GM20431 (cell line): ENCODE data around the gene CNTNAP1.

Experiments
- in situ Hi-C: fragments of 300-500 bp; cut with MseI, MboI; formaldehyde crosslinking; loops from one replicate; pipeline ENCODE4 v1.15.0; 2020; ENCODE audit warnings: low sequenced_read_pairs; ENCODE audit not compliant: unreplicated experiment

Gene CNTNAP1

DNA sequence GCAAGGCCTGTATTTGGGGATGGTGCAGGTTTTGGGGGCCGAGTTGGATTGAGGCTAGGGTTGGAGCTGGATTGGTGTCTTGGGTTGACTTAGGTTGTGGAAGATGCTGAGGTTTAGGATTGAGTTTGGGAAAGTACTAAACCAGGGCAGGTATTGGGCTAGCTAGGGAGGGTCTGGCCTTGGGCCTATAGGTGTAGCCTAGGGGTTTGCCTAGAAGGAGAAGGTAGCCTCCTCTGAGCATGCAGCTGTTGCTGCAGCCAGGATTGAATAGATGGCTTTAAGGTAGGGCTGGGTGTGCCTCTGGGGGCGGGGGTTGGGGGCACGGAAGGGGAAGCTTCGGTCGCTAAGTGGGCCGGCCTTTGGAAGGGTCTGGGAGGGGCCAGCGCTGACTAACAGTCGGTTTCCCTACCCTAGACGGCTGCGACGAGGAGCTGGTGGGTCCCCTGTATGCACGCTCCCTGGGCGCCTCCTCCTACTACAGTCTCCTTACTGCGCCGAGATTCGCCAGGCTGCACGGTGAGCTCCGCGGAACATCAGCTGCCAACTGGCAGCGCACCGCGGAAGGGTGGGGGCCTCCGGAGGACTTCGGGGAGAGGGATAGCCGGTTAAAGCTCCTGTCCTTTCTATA, 1.2 kb downstream of the CNTNAP1 start:
- in situ Hi-C loops, result loop anchor here (10.0 kb wide), 1 partner anchor 109 kb away; the partner anchor contains the start of gene PSMC3IP

DNA sequence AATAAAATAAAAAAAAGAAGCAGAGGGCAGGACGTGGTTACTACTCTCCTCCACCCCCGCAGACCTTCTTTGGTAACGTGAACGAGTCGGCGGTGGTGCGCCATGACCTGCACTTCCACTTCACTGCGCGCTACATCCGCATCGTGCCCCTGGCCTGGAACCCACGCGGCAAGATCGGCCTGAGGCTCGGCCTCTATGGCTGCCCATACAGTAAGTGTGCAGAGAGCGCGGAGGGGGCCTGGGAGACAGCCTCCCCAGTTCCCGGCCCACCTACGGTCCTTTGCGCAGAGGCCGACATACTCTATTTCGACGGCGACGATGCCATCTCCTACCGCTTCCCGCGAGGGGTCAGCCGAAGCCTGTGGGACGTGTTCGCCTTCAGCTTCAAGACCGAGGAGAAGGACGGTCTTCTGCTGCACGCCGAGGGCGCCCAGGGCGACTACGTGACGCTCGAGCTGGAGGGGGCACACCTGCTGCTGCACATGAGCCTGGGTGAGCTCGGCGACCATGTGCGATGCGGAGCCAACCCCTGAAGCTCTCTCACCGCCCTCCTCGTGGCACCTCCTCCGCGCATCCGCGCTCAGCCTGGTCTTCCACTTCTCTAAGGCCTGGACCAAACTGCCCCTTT, 2.7 kb downstream of the CNTNAP1 start:
- in situ Hi-C loops, result loop anchor here (10.0 kb wide), 1 partner anchor 110 kb away; the partner anchor contains the start of gene PSMC3IP

- in situ Hi-C loops, result loop anchor here (10.0 kb wide), 1 partner anchor 111 kb away; the partner anchor contains the start of gene PSMC3IP
Observed at GRCh38 chr17:42685831-42686230, 3.5 kb downstream of the CNTNAP1 start.

DNA sequence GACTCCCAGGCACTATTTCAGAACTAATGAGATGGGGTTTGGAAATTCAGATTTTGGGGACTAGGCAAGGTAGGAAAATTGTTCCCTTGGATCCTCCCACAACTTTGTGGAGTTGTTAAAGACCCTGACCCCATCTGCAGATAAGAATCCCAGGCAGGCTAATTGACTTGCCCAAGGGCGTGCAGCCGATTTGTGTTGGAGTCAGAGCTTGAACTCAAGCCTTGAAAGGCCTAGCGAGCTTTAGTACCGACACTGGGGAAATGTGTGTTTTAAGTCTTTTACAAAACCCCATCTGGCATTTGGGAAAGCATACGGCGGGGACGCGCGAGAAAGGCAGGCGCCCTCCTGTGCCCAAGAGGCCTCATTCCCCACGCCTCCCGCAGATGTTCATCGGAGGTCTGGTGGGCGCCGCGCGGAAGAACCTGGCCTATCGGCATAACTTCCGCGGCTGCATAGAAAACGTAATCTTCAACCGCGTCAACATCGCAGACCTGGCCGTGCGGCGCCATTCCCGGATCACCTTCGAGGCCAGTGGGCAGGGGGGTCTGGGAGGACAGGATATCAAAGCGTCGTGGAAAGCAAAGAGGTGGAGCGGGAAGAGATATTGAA, 4.3 kb downstream of the CNTNAP1 start:
- in situ Hi-C loops, result loop anchor here (10.0 kb wide), 1 partner anchor 112 kb away; the partner anchor contains the start of gene PSMC3IP

DNA sequence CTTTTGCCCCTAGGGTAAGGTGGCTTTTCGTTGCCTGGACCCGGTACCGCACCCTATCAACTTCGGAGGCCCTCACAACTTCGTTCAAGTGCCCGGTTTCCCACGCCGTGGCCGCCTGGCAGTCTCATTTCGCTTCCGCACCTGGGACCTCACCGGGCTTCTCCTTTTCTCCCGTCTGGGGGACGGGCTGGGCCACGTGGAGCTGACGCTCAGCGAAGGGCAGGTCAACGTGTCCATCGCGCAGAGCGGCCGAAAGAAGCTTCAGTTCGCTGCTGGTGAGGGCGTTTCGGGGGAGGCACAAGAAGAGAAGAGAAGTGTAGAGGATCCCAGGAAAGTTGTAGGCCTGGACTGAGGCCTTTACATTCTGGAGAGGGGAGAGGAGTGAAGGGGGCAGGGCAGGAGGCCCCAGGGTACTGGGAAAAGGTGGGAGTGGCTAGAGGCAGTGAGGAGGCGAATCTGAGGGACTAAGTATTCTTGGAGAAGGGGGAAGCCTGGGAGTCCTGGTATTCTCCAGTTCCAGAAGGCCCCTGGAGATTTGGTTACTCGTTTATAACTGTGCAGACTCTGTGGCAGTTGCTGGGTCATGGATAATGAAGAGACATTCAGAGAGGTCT, 5.5 kb downstream of the CNTNAP1 start:
- in situ Hi-C loops, result loop anchor here (10.0 kb wide), 1 partner anchor 113 kb away; the partner anchor contains the start of gene PSMC3IP

DNA sequence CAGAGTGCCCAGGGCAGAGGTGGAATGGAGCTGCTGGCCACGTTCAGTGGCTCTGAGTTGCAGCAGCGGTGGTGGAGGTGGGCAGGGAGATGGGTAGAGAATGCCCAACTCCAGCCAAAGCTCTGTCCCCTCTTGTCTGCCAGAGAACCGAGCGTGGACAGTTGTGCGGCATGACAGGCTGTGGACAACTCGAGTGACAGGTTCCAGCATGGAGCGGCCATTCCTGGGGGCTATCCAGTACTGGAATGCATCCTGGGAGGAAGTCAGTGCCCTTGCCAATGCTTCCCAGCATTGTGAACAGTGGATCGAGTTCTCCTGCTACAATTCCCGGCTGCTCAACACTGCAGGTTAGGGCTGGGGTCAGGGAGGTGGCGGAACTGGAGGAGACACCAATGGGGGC, 8.3 kb downstream of the CNTNAP1 start:
- in situ Hi-C loops, result no loop called here

DNA sequence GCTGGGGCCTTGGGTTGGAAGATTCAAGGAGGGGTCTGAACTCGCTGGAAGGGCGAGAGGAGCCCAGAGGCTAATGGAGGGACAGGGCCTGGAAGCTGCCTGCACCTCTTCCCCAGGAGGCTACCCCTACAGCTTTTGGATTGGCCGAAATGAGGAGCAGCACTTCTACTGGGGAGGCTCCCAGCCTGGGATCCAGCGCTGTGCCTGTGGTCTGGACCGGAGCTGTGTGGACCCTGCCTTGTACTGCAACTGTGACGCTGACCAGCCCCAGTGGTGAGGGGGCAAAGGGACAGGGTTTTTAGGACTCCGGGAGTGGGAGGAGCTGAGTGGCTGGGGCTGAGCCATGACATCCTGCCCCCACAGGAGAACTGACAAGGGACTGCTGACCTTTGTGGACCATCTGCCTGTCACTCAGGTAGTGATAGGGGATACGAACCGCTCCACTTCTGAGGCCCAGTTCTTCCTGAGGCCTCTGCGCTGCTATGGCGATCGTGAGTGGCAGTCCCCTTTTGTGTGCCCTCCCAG, 8.8 kb downstream of the CNTNAP1 start:
- in situ Hi-C loops, result no loop called here

- in situ Hi-C loops, result no loop called here
Observed at GRCh38 chr17:42692489-42692888, 10.2 kb downstream of the CNTNAP1 start.

GRCh38 chr17:42694524-42694923, 12.2 kb downstream of the CNTNAP1 start:
- in situ Hi-C loops, result no loop called here

- in situ Hi-C loops, result no loop called here
Observed at GRCh38 chr17:42695500-42695899, 13.2 kb downstream of the CNTNAP1 start.

GRCh38 chr17:42697108-42697811, 14.9 kb downstream of the CNTNAP1 start:
- in situ Hi-C loops, result no loop called here

GRCh38 chr17:42698736-42699414, 16.5 kb downstream of the CNTNAP1 start:
- in situ Hi-C loops, result no loop called here

DNA sequence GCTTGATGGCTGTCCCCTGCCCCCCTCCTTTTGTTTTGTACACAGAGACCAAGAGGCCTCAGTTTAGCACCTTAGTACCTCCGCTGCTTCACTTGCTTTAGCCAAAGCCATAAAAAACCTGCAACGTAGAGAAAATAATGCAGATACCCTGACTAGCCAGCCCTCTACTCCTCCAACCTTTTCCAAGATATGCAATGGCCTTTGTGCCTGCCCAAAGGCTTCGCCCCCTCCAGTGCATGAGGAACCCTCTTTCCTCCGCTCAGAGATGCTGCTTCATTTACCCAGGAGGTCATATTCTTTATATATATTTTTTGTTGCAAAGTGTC, 17.0 kb downstream of the CNTNAP1 start:
- in situ Hi-C loops, result no loop called here

- in situ Hi-C loops, result no loop called here
Observed at GRCh38 chr17:42700586-42701289, 18.4 kb downstream of the CNTNAP1 start.

DNA sequence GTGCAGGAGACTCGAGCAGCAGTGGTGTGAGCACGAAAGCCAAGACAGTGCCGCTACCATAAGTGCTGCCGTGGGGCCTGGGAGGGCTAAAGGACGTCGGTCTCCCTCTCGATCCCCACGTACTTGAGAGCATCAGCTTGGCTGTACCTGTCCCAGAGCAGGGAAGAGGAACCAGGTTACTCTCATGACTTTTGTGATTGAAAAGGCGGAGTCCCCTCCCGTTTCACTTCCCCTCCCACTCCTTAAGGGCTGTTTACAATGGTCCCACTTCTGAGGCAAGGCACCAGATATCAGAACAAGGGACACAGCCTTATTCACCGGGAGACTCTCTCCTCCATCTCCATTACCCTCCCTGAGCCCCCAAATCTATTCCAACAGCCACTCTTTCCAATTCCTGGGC, 20.1 kb downstream of the CNTNAP1 start:
- in situ Hi-C loops, result no loop called here

GRCh38 chr17:42704490-42704836, 22.1 kb downstream of the CNTNAP1 start:
- in situ Hi-C loops, result no loop called here

- in situ Hi-C loops, result no loop called here
Observed at GRCh38 chr17:42704837-42705494, 22.6 kb downstream of the CNTNAP1 start.

DNA sequence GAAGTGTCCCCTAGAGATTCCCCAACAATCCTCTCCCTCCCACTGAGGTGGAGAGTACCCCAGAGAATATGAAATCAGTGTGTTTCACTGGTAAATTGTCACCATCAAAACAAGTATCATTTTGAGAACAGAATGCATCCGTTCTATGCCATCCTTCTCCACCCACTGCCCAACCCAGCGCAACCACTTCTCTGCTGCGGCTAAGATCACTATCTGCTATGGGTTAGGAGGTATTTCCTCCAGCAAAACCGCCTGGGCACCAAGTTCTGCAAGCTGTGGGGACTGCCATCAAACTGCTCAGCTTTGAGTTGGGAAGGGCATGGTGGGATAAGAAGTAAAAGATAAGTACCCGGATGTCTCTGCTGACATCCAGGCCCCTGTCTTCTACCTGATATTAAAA, 24.4 kb downstream of the CNTNAP1 start:
- in situ Hi-C loops, result no loop called here

DNA sequence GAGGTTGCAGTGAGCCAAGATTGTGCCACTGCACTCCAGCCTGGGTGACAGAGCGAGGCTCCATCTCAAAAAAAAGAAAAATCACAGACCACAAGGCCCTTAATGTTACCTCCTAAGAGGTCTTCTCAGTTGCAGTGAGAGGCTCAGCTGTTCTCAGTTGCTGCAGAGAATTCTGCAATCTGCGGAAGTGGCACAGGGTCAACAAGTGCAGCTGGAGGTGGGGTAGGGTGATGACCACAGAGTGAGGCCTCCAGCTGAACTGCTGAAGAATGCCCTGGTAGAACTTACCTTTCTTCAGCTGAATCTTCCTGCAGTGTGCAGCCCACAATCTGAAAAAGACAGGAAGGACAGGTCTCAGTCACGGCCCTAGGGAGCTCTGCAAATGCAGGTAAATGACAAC, 26.3 kb downstream of the CNTNAP1 start:
- in situ Hi-C loops, result no loop called here
